Hepatocyte (in vitro differentiated cells): ENCODE results near the gene CBFA2T3. TPM values are rescaled to one million over a fixed set of nuclear protein-coding genes. Genes with fewer than 3 reads are reported as not detected.

Source experiments
- DNase-seq: peaks from one replicate; pipeline ENCODE4 v3.0.0-alpha.2; 2016; ENCODE audit warnings: low spot score
- H2AFZ ChIP-seq: fragments of 200-600 bp; sonication (generic); 2 replicates; pipeline ENCODE4 v1.6.0; 2016; ENCODE audit warnings: antibody characterized with exemption, mild to moderate bottlenecking
- H3K27ac ChIP-seq: fragments of 200-600 bp; sonication (generic); 2 replicates; pipeline ENCODE4 v1.5.1; 2016; ENCODE audit warnings: mild to moderate bottlenecking
- H3K27me3 ChIP-seq: fragments of 200-600 bp; sonication (generic); 2 replicates; pipeline ENCODE4 v1.6.1; 2016
- H3K36me3 ChIP-seq: fragments of 200-600 bp; sonication (generic); replicated peaks from 2 replicates; pipeline ENCODE4 v1.5.1; 2016; ENCODE audit warnings: low read depth; ENCODE audit not compliant: insufficient read depth
- H3K4me1 ChIP-seq: fragments of 200-600 bp; sonication (generic); 2 replicates; pipeline ENCODE4 v1.5.1; 2016; ENCODE audit warnings: mild to moderate bottlenecking, moderate library complexity; ENCODE audit not compliant: insufficient read depth
- H3K4me2 ChIP-seq: fragments of 200-600 bp; sonication (generic); 2 replicates; pipeline ENCODE4 v1.6.0; 2016
- H3K4me3 ChIP-seq: fragments of 200-600 bp; sonication (generic); 2 replicates; pipeline ENCODE4 v1.5.1; 2016; ENCODE audit warnings: mild to moderate bottlenecking
- H3K79me2 ChIP-seq: fragments of 200-600 bp; sonication (generic); 2 replicates; pipeline ENCODE4 v1.6.0; 2017; ENCODE audit warnings: mild to moderate bottlenecking
- H3K9me2 ChIP-seq: fragments of 200-600 bp; sonication (generic); replicated peaks from 2 replicates; pipeline ENCODE4 v1.6.0; 2017; ENCODE audit warnings: mild to moderate bottlenecking; ENCODE audit not compliant: insufficient read depth
- H3K9me3 ChIP-seq: fragments of 200-600 bp; sonication (generic); 2 replicates; pipeline ENCODE4 v1.5.1; 2016; ENCODE audit warnings: low read depth, mild to moderate bottlenecking
- H4K20me1 ChIP-seq: fragments of 200-600 bp; sonication (generic); 2 replicates; pipeline ENCODE4 v1.6.0; 2016; ENCODE audit warnings: mild to moderate bottlenecking; ENCODE audit not compliant: insufficient read depth, poor library complexity, severe bottlenecking
- EZH2 ChIP-seq: fragments of 200-600 bp; sonication (generic); IDR thresholded peaks from 2 replicates; pipeline ENCODE4 v1.6.1; 2016; ENCODE audit warnings: antibody characterized with exemption, mild to moderate bottlenecking, borderline replicate concordance
- EZH2phosphoT487 ChIP-seq: fragments of 200-600 bp; sonication (generic); IDR thresholded peaks from one replicate; pipeline ENCODE4 v1.6.1; 2018; ENCODE audit warnings: antibody characterized with exemption, mild to moderate bottlenecking, low read depth, moderate library complexity; ENCODE audit not compliant: unreplicated experiment, severe bottlenecking
- WGBS: methylation state at CpG from one replicate; pipeline ENCODE4 v1.1.6; 2016; ENCODE audit warnings: low lambda C conversion rate; ENCODE audit errors: missing lambda C conversion rate; 5-methylcytosine and 5-hydroxymethylcytosine counted together
- polyA plus RNA-seq: library from polyadenylated mRNA; unstranded; fragments of >200 nt; fragmentation: Nextera tagmentation; extraction: Ambion mirVana; gene quantifications from 2 replicates; pipeline ENCODE4 v1.2.1, GENCODE V29; 2016
- total RNA-seq: library from RNA; depleted of rRNA; stranded (reverse); fragments of >200 nt; gene quantifications from 2 replicates; pipeline ENCODE4 v1.2.3, GENCODE V29; 2014
- TF ChIP-seq, protein P1 (sequence below): fragments of 200-600 bp; sonication (generic); IDR thresholded peaks from 2 replicates; pipeline ENCODE4 v1.5.1; 2016; ENCODE audit warnings: antibody characterized with exemption, mild to moderate bottlenecking; ENCODE audit not compliant: poor library complexity

The CBFA2T3 gene
- total RNA-seq = 0.07 TPM in 1 of 2 replicates, not detected in the other
- polyA plus RNA-seq = 1.1 and 1.5 TPM in 2 replicates

DNA sequence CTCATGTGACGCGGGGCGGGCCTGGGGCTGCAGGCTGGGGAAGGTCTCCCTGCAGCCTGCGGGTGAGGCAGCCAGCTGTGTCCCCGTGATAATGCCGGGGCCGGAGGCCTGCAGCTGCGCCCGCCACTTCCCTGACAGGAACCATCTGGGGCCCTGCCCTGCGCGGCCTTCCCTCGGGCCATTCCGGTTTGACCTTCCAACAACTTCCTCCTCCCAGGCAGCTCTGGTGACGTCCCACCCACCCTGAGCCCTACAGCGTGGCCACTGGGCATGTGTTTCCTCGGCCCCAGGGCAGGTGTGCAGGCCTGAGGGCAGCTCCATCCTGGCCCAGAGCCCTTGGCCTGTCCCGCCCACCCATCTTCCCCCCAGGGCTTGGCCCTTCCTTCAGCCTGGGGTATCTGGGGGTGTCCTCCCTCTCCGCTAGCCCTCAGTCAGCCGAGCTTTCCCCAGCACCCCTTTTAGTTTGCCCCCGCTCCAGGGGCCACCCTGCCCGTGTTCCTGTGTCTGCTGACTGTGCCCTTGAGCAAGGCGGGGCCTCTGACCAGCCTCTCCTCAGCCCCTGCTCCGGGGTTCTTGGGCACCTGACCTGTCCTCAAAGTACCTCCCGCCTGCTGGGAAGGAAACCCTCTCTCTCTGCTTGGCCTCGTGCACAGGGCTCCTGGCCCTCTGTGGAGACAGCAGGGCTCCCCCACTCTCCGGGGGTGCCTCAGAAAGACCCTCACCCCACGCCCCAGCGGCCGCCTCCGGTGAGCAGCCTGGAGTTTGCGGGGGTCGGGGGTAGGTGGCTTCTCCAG is at the start of gene CBFA2T3:
Gene CBFA2T3, minus strand, starts transcription at position 190 of the 794 bp plus-strand sequence. CDS start 400 bp downstream, outside the sequence.
- Histone ChIP-seq H3K9me2 (no peaks in the 10 kb centered on the region), H3K4me1 (no peaks in the 10 kb centered on the region), H3K9me3 (no peaks in the 10 kb centered on the region), H3K27me3 (no peaks in the 10 kb centered on the region), H4K20me1 (no peaks in the 10 kb centered on the region), H3K27ac (no peak within 1 kb of the TSS), H3K4me3 (no peak within 1 kb of the TSS), H3K79me2 (no peaks in the 10 kb centered on the region), H2AFZ (no peak within 1 kb of the TSS), H3K36me3 (no peaks in the 10 kb centered on the region), H3K4me2 (no peak within 1 kb of the TSS)
- TF ChIP-seq EZH2phosphoT487 (no peak), EZH2 (no peak)
- TF ChIP-seq, protein P1, sequence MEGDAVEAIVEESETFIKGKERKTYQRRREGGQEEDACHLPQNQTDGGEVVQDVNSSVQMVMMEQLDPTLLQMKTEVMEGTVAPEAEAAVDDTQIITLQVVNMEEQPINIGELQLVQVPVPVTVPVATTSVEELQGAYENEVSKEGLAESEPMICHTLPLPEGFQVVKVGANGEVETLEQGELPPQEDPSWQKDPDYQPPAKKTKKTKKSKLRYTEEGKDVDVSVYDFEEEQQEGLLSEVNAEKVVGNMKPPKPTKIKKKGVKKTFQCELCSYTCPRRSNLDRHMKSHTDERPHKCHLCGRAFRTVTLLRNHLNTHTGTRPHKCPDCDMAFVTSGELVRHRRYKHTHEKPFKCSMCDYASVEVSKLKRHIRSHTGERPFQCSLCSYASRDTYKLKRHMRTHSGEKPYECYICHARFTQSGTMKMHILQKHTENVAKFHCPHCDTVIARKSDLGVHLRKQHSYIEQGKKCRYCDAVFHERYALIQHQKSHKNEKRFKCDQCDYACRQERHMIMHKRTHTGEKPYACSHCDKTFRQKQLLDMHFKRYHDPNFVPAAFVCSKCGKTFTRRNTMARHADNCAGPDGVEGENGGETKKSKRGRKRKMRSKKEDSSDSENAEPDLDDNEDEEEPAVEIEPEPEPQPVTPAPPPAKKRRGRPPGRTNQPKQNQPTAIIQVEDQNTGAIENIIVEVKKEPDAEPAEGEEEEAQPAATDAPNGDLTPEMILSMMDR = no peak
- no peak for DNase-seq
- WGBS = 88% methylated on average over 23 of the region's 32 CpGs

DNA sequence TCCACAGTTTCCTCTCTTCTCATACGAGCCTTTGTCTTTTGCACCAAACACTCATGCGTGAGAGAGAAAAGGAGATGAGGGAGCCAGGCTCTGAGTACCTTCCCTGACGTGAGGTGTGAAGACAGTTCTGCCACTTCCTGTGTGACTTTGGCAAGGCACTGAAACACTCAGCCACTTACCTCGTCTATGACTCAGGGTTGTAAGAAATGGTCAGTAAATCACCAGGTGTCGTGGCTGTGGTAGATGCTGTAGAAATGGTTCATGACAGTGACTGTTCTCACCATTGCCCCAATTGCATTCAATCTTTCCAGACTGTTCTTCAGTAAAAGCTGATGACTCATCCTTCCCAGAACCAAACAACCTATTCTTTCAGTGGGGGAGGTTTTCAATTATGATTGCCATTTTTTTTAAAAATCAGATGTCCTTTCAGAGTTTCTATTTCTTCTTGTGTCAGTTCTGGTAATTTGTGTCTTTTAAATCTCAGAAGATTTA is 49.2 kb upstream of the CBFA2T3 start:
- Histone ChIP-seq H3K79me2 (no peaks in the 10 kb centered on the region), H3K27ac (no peak overlapping the region), H3K9me3 (no peaks in the 10 kb centered on the region), H3K4me1 (no peaks in the 10 kb centered on the region), H4K20me1 (no peaks in the 10 kb centered on the region), H3K36me3 (no peaks in the 10 kb centered on the region), H3K4me3 (no peak overlapping the region), H2AFZ (no peak overlapping the region), H3K27me3 (no peaks in the 10 kb centered on the region), H3K9me2 (no peaks in the 10 kb centered on the region), H3K4me2 (no peak overlapping the region)
- TF ChIP-seq EZH2phosphoT487 (no peak), EZH2 (no peak)
- TF ChIP-seq, protein P1 = no peak
- WGBS = 49% methylated on average over 5 of the region's 5 CpGs
- DNase-seq = no peak

DNA sequence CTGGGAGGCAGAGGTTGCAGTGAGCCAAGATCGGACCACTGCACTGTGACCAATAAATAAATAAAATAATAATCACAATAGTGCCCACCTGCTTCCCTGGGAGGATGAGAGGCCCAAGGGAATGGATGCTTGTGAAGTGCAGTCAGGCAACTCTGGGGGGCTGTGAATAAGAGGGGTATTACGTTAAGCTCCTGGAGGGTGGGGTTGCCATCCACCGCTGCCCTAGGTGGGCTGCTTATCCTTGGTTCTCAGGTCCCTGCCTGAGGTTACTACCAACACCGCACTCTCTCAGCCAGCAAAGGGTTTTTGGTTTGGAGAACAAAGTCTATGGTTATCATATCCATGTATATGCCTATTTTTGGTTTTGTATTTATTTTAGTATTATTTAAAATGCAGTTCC is 48.6 kb upstream of the CBFA2T3 start:
- no peaks in the 10 kb centered on the region for H3K79me2 ChIP-seq
- no peaks in the 10 kb centered on the region for H3K27me3 ChIP-seq
- H3K4me2 ChIP-seq = no peak overlapping the region
- no peak overlapping the region for H2AFZ ChIP-seq
- TF ChIP-seq EZH2phosphoT487 (no peak), EZH2 (no peak)
- TF ChIP-seq, protein P1 = no peak
- WGBS = 90% methylated on average over 4 of the region's 4 CpGs
- H3K4me1 ChIP-seq = no peaks in the 10 kb centered on the region
- H4K20me1 ChIP-seq = no peaks in the 10 kb centered on the region
- no peak for DNase-seq
- H3K27ac ChIP-seq = no peak overlapping the region
- no peaks in the 10 kb centered on the region for H3K9me2 ChIP-seq
- H3K36me3 ChIP-seq = no peaks in the 10 kb centered on the region
- H3K4me3 ChIP-seq = no peak overlapping the region
- H3K9me3 ChIP-seq = no peaks in the 10 kb centered on the region
